Right atrium auricular region (tissue), 2 donors: ENCODE measurements around the gene AFAP1. TPM values are rescaled to one million over a fixed set of nuclear protein-coding genes. Genes with fewer than 3 reads are reported as not detected.

ENCODE experiments used
- DNase-seq: peaks from one replicate; pipeline ENCODE4 v3.0.0-alpha.2; 2019; ENCODE audit warnings: low spot score
- H3K27ac ChIP-seq, 2 donors: fragments of 200-600 bp; sonication (generic); 1 replicate in 1 of 2; 2 replicates in 1 of 2; pipeline ENCODE4 v1.5.1; 2016 to 2019
- H3K27me3 ChIP-seq, 2 donors: fragments of 200-600 bp; sonication (generic); one replicate each; pipeline versions ENCODE4 v1.5.1 to v1.6.0; 2017 to 2019
- H3K36me3 ChIP-seq: fragments of 200-600 bp; sonication (generic); one replicate; pipeline ENCODE4 v1.5.1; 2016
- H3K4me1 ChIP-seq, 2 donors: fragments of 200-600 bp; sonication (generic); one replicate each; pipeline versions ENCODE4 v1.5.1 to v1.6.0; 2017 to 2019
- H3K4me3 ChIP-seq, 2 donors: fragments of 200-600 bp; sonication (generic); 1 replicate in 1 of 2; 2 replicates in 1 of 2; pipeline ENCODE4 v1.5.1; 2017 to 2019; ENCODE audit warnings: mild to moderate bottlenecking in 1 of 2, moderate library complexity in 1 of 2
- H3K9me3 ChIP-seq, 2 donors: fragments of 200-600 bp; sonication (generic); one replicate each; pipeline ENCODE4 v1.5.1; 2019
- total RNA-seq, 2 donors: library from RNA; depleted of rRNA; stranded (reverse); fragments of >200 nt; gene quantifications; one replicate each; pipeline ENCODE4 v1.1.0, GENCODE V29; 2016
- TF ChIP-seq, protein P1 (sequence below), 2 donors: fragments of 200-600 bp; sonication (generic); IDR thresholded peaks; one replicate each; pipeline ENCODE4 v1.5.1; 2019; ENCODE audit warnings: antibody characterized with exemption in 2 of 2

The AFAP1 gene
- total RNA-seq, 2 donors from 2014 or later: 16.2 to 27.2 TPM

- TF ChIP-seq, protein P1, sequence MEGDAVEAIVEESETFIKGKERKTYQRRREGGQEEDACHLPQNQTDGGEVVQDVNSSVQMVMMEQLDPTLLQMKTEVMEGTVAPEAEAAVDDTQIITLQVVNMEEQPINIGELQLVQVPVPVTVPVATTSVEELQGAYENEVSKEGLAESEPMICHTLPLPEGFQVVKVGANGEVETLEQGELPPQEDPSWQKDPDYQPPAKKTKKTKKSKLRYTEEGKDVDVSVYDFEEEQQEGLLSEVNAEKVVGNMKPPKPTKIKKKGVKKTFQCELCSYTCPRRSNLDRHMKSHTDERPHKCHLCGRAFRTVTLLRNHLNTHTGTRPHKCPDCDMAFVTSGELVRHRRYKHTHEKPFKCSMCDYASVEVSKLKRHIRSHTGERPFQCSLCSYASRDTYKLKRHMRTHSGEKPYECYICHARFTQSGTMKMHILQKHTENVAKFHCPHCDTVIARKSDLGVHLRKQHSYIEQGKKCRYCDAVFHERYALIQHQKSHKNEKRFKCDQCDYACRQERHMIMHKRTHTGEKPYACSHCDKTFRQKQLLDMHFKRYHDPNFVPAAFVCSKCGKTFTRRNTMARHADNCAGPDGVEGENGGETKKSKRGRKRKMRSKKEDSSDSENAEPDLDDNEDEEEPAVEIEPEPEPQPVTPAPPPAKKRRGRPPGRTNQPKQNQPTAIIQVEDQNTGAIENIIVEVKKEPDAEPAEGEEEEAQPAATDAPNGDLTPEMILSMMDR (IDR thresholded peaks at IDR 0.05): no peak
- Histone ChIP-seq H3K27ac (no peak overlapping the region), H3K9me3 (no peaks in the 10 kb centered on the region), H3K36me3 (peaks cover 68% of the 10 kb centered on the region), H3K27me3 (no peaks in the 10 kb centered on the region), H3K4me3 (no peak overlapping the region), H3K4me1 (peaks cover 0 to 25% of the 10 kb centered on the region in 2 donors)
- DNase-seq: no peak
Measured at GRCh38 chr4:7771541-7772507, 167.8 kb downstream of the AFAP1 start.

DNA sequence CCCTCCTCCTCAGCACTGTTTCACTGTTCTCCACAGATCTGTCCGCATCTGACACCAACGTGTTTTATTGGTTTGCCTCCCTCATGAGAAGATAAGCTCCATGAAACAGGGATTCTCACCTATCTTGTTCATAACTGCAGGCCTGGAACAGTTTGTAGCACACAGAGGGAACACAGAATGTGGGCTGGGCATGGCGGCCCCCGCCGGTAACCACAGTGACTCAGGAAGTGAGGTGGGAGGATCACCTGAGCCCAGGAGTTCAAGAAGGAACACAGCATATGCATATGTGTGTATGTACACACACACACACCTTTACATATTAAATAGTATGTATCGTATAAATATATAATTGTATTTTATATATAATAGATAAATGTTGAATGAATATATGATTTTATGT is 168.6 kb downstream of the AFAP1 start:
- Histone ChIP-seq H3K9me3 (no peaks in the 10 kb centered on the region), H3K4me1 (peaks cover 0 to 32% of the 10 kb centered on the region in 2 donors), H3K4me3 (no peak overlapping the region), H3K27ac (no peak overlapping the region), H3K27me3 (no peaks in the 10 kb centered on the region), H3K36me3 (peaks cover 68% of the 10 kb centered on the region)
- TF ChIP-seq, protein P1 (IDR thresholded peaks at IDR 0.05): no peak
- no peak for DNase-seq

DNA sequence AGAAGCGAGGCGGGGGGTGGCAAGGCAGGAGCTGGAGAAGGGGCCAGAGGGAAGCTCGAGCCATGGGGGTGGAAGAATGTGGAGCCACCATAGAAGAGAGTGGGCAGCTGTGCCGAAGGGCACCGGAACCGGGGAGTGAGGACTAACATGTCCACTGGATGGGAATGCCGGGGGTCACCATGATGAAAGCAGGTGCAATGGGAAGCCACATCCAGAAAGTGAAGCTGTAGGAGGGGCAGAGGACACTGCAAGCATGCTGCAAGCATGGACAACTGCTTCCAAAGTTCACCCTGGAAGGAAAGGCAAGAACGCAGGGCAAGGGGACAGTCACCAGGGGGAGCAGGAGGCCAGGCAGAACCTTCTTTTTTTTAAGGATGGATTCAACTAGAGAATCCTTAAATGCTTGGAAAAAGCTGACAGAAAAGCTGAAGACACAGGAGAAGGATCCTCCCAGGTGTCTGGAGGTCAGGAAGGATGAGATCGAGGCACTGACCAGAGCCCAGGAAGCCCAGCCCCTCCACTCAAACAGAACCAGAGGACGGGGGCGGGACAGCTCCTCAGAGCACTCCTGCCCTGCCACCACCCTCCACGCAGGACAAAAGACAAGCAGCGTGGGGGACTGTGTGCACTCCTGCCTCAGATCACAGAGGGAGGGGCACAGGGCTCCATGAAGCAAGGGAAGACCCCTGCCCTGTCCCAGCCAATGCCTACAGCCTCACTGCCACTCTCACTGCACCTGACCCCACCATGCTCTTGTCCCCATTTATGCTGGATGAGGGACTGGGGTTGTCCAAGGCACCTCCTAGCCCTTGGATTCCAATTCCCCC is 169.2 kb downstream of the AFAP1 start:
- no peaks in the 10 kb centered on the region for H3K27me3 ChIP-seq
- no peak overlapping the region for H3K27ac ChIP-seq
- H3K9me3 ChIP-seq: no peaks in the 10 kb centered on the region
- H3K4me3 ChIP-seq: no peak overlapping the region
- TF ChIP-seq, protein P1 (IDR thresholded peaks at IDR 0.05): peak; percentile 18 to 67
- peaks cover 74% of the 10 kb centered on the region for H3K36me3 ChIP-seq
- DNase-seq: no peak
- H3K4me1 ChIP-seq: peaks cover 0 to 32% of the 10 kb centered on the region in 2 donors

DNA sequence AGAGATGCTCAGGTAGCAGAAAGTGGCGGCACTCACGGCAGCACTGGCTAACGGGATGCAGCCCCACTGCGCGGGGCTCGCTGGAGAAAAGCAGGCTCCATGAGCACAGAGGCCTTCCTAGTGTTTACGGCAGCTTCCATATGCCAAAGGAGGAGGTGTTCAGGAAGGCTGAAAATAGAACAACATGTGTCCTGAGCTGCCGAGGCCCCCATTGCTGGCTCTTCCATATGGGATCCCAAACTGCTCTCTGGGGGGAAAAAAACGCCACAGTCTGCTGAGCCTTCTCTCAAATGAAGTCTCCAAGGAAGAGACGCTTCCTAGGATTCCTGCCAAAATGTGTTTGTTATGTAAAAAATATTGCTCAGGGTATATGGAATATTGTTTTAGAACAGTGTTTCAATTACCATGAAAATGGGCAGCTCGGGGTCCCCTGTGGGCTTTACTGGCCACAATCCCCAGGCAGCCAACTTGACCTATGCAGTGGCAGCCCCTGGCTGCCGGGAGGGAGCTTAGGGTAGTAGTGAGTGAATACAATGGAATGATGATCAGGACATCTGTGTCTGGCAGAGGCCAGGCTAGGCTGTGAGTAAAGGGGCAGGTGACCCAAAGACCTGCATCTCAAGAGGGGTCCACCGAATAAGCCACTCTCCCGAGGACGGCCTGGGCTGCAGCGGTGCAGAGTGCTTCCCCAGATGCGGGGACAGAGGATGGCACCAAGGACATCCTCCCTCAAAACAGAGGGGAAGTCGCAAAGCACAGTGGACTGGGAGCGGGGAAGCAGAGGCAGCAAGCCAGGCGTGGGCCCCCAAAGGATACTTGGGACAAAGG is 170.1 kb downstream of the AFAP1 start:
- no peak overlapping the region for H3K4me3 ChIP-seq
- H3K4me1 ChIP-seq: peaks cover 0 to 32% of the 10 kb centered on the region in 2 donors
- no peak overlapping the region for H3K27ac ChIP-seq
- no peaks in the 10 kb centered on the region for H3K9me3 ChIP-seq
- DNase-seq: no peak
- TF ChIP-seq, protein P1 (IDR thresholded peaks at IDR 0.05): no peak
- peaks cover 81% of the 10 kb centered on the region for H3K36me3 ChIP-seq
- no peaks in the 10 kb centered on the region for H3K27me3 ChIP-seq

GRCh38 chr4:7768736-7769135 is 170.9 kb downstream of the AFAP1 start:
- Histone ChIP-seq H3K27ac (no peak overlapping the region), H3K9me3 (no peaks in the 10 kb centered on the region), H3K27me3 (no peaks in the 10 kb centered on the region), H3K4me3 (no peak overlapping the region), H3K4me1 (peaks cover 0 to 32% of the 10 kb centered on the region in 2 donors), H3K36me3 (peaks cover 75% of the 10 kb centered on the region)
- TF ChIP-seq, protein P1 (IDR thresholded peaks at IDR 0.05): no peak
- DNase-seq: no peak
